Measurements from ENCODE around the gene PHEX.

The PHEX gene

DNA sequence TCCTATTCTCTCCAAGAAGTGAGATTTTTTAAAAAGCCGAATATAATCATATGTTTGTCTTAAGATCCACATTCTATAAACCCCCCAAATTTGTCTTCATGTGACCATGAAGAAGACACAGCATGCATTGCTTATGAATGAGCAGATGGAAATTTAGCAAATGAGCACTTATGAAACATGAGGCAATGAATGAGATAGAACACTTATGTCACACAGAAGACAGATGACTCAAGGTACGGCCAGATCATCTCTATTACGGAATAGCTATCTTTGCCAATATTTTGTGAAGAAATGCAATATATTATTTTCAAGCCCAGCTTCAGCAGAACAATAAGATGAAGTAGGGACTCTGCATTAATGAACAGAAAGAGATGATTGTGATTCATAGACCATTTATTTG, 21.4 kb downstream of the PHEX start:
- H3K9me3 ChIP-seq (ENCODE audit: insufficient read depth, low read length, severe bottlenecking), result no peaks in the 10 kb centered on the region
- no peak overlapping the region for H3K4me2 ChIP-seq (ENCODE audit: insufficient read depth, low read length)
- H2AFZ ChIP-seq (ENCODE audit: low read depth, low read length), result no peak overlapping the region
- no peaks in the 10 kb centered on the region for H4K20me1 ChIP-seq (ENCODE audit: insufficient read depth, low read length)
- no peaks in the 10 kb centered on the region for H3K4me1 ChIP-seq (ENCODE audit: insufficient read depth, low read length)
- no peak for TF ChIP-seq EZH2 (IDR thresholded peaks at IDR 0.05; ENCODE audit: borderline replicate concordance, low read depth, low read length, severe bottlenecking)
- TF ChIP-seq, protein P1, sequence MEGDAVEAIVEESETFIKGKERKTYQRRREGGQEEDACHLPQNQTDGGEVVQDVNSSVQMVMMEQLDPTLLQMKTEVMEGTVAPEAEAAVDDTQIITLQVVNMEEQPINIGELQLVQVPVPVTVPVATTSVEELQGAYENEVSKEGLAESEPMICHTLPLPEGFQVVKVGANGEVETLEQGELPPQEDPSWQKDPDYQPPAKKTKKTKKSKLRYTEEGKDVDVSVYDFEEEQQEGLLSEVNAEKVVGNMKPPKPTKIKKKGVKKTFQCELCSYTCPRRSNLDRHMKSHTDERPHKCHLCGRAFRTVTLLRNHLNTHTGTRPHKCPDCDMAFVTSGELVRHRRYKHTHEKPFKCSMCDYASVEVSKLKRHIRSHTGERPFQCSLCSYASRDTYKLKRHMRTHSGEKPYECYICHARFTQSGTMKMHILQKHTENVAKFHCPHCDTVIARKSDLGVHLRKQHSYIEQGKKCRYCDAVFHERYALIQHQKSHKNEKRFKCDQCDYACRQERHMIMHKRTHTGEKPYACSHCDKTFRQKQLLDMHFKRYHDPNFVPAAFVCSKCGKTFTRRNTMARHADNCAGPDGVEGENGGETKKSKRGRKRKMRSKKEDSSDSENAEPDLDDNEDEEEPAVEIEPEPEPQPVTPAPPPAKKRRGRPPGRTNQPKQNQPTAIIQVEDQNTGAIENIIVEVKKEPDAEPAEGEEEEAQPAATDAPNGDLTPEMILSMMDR (IDR thresholded peaks at IDR 0.05; ENCODE audit: borderline replicate concordance, extremely low read depth, low read length, poor library complexity, severe bottlenecking), result no peak
- no peaks in the 10 kb centered on the region for H3K79me2 ChIP-seq (ENCODE audit: insufficient read depth, low read length)
- H3K9ac ChIP-seq (ENCODE audit: low read depth, low read length), result no peak overlapping the region
- H3K4me3 ChIP-seq (ENCODE audit: low read depth in 1 of 2, low read length in 2 of 2), result no peak overlapping the region
- H3K36me3 ChIP-seq (ENCODE audit: insufficient read depth, low read length), result no peaks in the 10 kb centered on the region
- ATAC-seq (ENCODE audit: insufficient read depth, low read depth) (no peak), DNase-seq (no peak)
- H3K27me3 ChIP-seq (ENCODE audit: insufficient read depth, low read length, poor library complexity), result no peaks in the 10 kb centered on the region
- H3K27ac ChIP-seq (ENCODE audit: low read length), result no peak overlapping the region

DNA sequence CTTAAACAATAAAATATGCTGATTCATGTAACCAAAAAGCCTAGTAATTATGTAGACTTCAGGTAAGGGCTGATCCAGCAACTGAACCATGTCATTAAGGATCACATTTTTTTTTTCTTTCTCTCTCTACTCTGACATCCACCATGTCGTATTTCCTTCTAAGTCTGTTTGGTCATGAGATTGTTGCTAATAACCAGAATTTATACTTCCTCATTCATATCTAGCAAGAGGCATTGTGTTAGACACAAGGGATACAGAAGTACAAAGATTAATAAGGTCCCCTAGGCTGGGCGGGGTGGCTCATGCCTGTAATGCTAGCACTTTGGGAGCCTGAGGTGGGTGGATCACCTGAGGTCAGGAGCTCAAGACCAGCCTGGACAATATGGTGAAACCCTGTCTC, 24.1 kb downstream of the PHEX start:
- DNase-seq (no peak), ATAC-seq (ENCODE audit: insufficient read depth, low read depth) (no peak)
- H3K27me3 ChIP-seq (ENCODE audit: insufficient read depth, low read length, poor library complexity), result no peaks in the 10 kb centered on the region
- H3K4me1 ChIP-seq (ENCODE audit: insufficient read depth, low read length), result no peaks in the 10 kb centered on the region
- no peak overlapping the region for H3K4me3 ChIP-seq (ENCODE audit: low read depth in 1 of 2, low read length in 2 of 2)
- no peak overlapping the region for H3K4me2 ChIP-seq (ENCODE audit: insufficient read depth, low read length)
- H2AFZ ChIP-seq (ENCODE audit: low read depth, low read length), result no peak overlapping the region
- H3K79me2 ChIP-seq (ENCODE audit: insufficient read depth, low read length), result no peaks in the 10 kb centered on the region
- H3K9ac ChIP-seq (ENCODE audit: low read depth, low read length), result no peak overlapping the region
- H3K27ac ChIP-seq (ENCODE audit: low read length), result no peak overlapping the region
- no peaks in the 10 kb centered on the region for H3K36me3 ChIP-seq (ENCODE audit: insufficient read depth, low read length)
- no peaks in the 10 kb centered on the region for H3K9me3 ChIP-seq (ENCODE audit: insufficient read depth, low read length, severe bottlenecking)
- no peak for TF ChIP-seq EZH2 (IDR thresholded peaks at IDR 0.05; ENCODE audit: borderline replicate concordance, low read depth, low read length, severe bottlenecking)
- no peaks in the 10 kb centered on the region for H4K20me1 ChIP-seq (ENCODE audit: insufficient read depth, low read length)

DNA sequence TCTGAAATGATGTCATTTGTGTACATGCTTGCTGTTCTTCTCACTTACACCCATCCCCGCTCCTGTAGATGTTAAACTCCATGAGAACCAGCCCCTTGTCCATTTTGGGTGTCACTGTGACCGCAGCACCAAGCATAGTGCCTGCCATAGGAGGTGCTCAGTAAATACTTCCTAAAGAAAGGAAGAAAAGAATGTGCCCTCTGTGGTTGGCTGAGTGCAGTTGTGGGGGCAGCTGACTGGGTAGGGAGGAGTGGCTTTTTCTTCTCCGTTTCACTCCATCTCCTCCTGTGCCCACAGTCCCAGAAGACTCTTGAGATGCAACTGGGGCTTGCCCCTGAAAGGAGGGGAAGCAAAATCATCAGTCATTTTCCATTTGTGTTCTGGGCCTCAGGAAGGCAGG, 25.5 kb downstream of the PHEX start:
- H2AFZ ChIP-seq (ENCODE audit: low read depth, low read length), result no peak overlapping the region
- no peak for ATAC-seq (ENCODE audit: insufficient read depth, low read depth)
- TF ChIP-seq, protein P1 (IDR thresholded peaks at IDR 0.05; ENCODE audit: borderline replicate concordance, extremely low read depth, low read length, poor library complexity, severe bottlenecking), result no peak
- TF ChIP-seq EZH2 (IDR thresholded peaks at IDR 0.05; ENCODE audit: borderline replicate concordance, low read depth, low read length, severe bottlenecking), result no peak
- H3K9ac ChIP-seq (ENCODE audit: low read depth, low read length), result no peak overlapping the region
- no peaks in the 10 kb centered on the region for H4K20me1 ChIP-seq (ENCODE audit: insufficient read depth, low read length)
- no peak overlapping the region for H3K4me2 ChIP-seq (ENCODE audit: insufficient read depth, low read length)
- no peak overlapping the region for H3K4me3 ChIP-seq (ENCODE audit: low read depth in 1 of 2, low read length in 2 of 2)
- no peaks in the 10 kb centered on the region for H3K27me3 ChIP-seq (ENCODE audit: insufficient read depth, low read length, poor library complexity)
- H3K4me1 ChIP-seq (ENCODE audit: insufficient read depth, low read length), result 0 out of 2 replicates have a peak, but pooled peaks cover 3% of the 10 kb centered on the region
- no peaks in the 10 kb centered on the region for H3K36me3 ChIP-seq (ENCODE audit: insufficient read depth, low read length)
- DNase-seq, result no peak
- no peaks in the 10 kb centered on the region for H3K79me2 ChIP-seq (ENCODE audit: insufficient read depth, low read length)
- no peaks in the 10 kb centered on the region for H3K9me3 ChIP-seq (ENCODE audit: insufficient read depth, low read length, severe bottlenecking)
- H3K27ac ChIP-seq (ENCODE audit: low read length), result no peak overlapping the region

DNA sequence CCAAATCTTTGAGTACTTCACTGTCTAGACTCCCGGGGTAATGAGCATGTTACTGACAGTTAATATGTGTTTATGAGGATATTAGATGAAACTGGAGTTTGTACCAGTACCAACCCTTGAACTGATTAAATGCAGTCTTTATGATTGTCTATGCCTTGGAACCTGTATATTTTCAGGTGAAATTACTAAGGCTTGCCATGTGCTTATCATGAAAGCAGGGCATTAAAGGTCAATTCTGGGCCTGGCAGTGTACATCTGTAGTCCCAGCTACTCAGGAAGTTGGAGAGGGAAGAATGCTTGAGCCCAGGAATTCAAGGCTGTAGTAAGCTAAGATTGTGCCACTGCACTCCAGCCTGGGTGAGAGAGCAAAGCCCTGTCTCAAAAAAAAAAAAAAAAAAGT, 27.6 kb downstream of the PHEX start:
- H3K36me3 ChIP-seq (ENCODE audit: insufficient read depth, low read length), result no peaks in the 10 kb centered on the region
- no peak overlapping the region for H3K27ac ChIP-seq (ENCODE audit: low read length)
- no peak for ATAC-seq (ENCODE audit: insufficient read depth, low read depth)
- H2AFZ ChIP-seq (ENCODE audit: low read depth, low read length), result no peak overlapping the region
- H3K79me2 ChIP-seq (ENCODE audit: insufficient read depth, low read length), result no peaks in the 10 kb centered on the region
- no peak overlapping the region for H3K9ac ChIP-seq (ENCODE audit: low read depth, low read length)
- H3K4me2 ChIP-seq (ENCODE audit: insufficient read depth, low read length), result no peak overlapping the region
- H3K4me3 ChIP-seq (ENCODE audit: low read depth in 1 of 2, low read length in 2 of 2), result no peak overlapping the region
- no peak for DNase-seq
- H3K4me1 ChIP-seq (ENCODE audit: insufficient read depth, low read length), result peaks cover 14% of the 10 kb centered on the region
- no peak for TF ChIP-seq EZH2 (IDR thresholded peaks at IDR 0.05; ENCODE audit: borderline replicate concordance, low read depth, low read length, severe bottlenecking)
- TF ChIP-seq, protein P1 (IDR thresholded peaks at IDR 0.05; ENCODE audit: borderline replicate concordance, extremely low read depth, low read length, poor library complexity, severe bottlenecking), result no peak
- H3K27me3 ChIP-seq (ENCODE audit: insufficient read depth, low read length, poor library complexity), result no peaks in the 10 kb centered on the region
- no peaks in the 10 kb centered on the region for H4K20me1 ChIP-seq (ENCODE audit: insufficient read depth, low read length)
- no peaks in the 10 kb centered on the region for H3K9me3 ChIP-seq (ENCODE audit: insufficient read depth, low read length, severe bottlenecking)
